Activated CD8-positive, alpha-beta memory T cell treated with anti-CD3 and anti-CD28 coated beads, Interleukin-2, amount 50 U/mL, for 4 hours (primary cell): ENCODE results near the gene SNTG2.
"Not testable (repeated sequence)": the region's sequence is repeated elsewhere in the genome, so short reads cannot be mapped to it uniquely, and the experiment has no call there.

Experiments
- DNase-seq: peaks from one replicate; pipeline ENCODE4 v3.0.0-alpha.2; 2020

Gene SNTG2

DNA sequence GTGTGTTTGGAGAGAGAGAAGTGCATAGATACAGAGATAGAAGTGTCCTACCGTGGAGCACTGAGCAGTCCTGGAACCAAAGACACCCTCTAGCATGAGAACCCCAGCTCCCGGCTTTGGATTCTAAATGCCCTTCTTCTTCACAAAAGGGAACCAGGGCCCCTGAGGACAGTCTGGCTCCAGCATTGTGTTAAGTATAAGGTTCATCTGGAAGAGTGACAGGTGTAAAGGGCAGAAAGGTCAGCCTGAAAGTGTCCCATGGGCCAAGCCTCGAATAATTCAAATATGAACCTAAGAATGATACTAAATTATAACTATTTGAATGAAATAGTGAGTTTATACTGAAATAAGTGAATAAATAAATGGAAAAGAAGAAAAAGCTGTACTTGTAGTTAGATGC, 109.7 kb downstream of the SNTG2 start:
- no peak for DNase-seq

- DNase-seq = no peak
Measured at GRCh38 chr2:1060987-1061386, 110.3 kb downstream of the SNTG2 start.

DNA sequence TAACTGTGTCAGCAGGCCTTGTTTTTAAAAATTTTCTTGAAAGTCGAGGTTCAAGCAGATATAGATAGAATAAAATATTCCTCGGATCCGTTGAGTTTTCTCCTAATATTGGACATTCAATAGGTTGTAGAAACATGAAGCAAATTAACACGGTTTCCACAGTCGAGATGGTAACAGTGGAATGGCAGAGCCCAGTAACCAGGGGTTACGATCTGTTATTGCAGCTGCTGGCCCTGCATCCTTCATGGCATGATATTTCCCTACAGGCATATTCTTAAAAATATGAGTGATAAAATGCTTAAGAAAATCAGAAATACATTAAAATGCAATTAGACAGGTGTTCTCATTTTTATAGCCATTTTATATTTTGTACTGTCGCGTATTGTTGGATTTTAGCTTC, 117.6 kb downstream of the SNTG2 start:
- no peak for DNase-seq

DNA sequence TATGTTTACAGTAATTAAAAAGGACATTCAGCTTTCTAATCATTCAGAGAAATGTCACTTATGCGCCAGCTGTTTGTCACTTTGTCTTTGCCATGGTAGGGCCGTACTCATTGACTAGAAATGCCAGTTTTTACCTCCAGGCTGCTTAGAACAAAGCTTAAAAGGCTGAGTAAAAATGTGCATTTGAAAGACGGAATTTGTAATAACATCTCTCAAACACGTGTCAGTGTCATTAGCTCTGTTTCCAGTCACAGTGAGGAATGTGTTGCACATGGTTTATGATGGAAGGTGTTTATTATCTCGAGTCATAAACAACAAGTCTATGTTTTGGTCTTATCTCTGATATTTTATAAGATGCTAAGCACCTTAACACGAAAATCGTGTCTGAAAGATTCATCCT, 118.2 kb downstream of the SNTG2 start:
- no peak for DNase-seq

DNA sequence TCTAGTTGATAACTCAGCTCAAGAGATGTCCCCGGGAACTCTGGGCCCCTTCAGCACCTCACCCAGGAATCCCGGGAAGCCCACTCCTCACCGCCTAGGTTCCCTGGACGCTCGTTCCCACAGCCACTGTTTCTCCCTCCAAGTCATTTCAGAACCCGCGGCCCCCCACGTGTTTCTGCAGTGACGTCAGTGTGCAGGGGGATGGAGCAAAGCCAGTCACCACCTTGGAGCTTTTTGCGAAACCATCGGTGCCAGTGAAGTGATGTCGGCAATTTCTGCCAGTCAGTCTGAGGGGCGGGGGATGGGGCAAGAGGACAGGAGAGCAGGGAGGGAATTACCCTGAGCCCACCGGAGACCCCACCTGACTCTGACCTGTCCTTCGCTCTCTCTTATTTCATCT, 119.2 kb downstream of the SNTG2 start:
- DNase-seq = no peak

GRCh38 chr2:1070601-1071000, 120.0 kb downstream of the SNTG2 start:
- DNase-seq = no peak

DNA sequence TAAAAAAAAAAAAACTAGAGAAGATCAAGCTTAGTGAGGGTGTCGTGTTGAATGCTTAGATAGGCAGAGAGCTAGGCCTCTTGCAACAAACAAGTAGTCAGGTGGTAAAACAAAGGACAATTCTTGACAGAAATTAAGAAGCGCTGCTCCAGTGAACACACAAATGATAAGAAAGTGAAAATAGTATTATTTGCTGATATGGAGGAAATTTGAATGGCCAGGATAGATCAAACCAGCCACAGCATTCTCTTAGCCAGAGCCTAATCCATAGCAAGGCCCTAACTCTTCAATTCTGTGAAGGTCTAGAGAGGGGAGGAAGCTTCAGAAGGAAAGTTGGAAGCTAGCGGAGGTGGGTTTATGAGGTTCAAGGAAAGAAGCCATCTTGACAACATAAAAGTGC, 121.0 kb downstream of the SNTG2 start:
- no peak for DNase-seq

- DNase-seq = no peak
Measured at GRCh38 chr2:1072250-1072649, 121.6 kb downstream of the SNTG2 start.

DNA sequence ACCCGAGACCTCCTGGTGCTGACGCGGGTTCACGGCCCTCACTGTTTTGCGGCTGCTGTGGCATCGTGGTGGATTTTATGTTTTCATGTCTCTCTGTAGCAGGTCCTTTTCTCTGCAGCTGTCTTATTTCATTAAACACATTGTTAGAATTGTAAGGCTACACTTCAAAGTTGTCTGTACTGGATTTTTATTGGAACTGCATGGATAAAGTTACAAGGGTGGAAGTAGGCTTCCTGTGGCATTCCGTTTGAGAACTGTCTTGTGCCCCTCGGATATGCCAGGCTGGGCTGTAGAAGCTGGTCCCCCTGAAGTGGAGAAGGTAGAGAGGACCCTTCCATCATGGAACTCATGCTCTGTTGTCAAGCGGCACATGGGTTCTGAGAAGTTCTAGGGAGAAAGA, 127.3 kb downstream of the SNTG2 start:
- no peak for DNase-seq

DNA sequence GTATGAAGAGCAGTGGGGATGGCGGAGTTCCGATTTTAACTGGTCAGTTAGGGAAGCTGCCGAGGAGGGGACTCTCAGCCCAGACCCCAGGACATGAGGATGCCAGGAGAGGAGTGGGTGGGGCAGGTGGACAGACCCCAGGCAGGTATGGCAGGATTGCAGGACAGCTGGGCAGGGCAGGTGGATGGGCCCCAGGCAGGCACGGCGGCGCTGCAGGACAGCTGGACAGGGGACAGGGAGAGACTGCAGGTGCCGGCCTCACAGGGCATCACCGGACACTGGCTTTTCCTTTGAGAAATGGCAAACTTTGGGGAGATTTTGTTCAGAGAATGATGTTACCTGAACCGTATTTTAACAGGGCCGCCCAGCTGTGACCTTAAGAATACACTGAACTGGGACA, 127.7 kb downstream of the SNTG2 start:
- DNase-seq = no peak

DNA sequence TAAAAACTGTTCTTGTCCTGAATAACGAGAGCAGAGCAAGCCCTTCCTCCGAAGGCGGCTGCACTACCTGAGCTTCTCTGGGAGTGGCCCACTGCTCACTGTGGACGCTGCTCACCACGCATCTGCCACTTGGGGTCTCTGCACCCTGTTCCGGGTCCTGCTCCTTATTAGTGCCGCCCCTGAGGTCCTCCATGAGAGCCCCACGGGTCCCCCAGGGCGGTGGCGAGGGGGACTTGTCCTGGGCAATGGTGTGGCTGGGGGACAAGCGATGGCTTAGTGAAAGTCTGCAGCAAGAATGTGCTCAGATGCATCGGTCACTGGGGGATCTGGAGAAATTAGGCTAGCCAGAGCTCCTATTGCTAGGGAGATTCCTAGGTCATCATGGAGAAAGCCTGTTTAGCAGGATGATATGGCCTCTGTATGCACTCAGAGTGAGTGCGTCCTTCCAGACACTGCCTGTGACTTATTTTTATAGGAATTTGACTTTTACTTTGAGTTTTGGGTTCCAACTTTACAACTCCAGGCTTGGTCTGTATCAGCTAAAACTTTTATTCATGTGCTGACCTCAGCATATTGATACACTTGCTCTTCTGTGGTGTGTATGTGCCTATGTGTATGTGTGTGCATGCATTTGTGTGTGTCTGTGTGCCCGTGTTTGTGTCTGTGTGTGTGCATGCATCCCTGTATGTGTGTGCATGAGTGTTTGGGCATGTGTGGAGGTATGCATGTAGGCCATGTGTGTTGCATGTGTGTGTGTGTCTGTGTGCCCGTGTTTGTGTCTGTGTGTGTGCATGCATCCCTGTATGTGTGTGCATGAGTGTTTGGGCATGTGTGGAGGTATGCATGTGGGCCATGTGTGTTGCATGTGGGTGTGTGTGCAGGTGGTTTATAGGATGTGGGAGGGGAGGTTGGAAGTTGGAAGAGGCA, 129.5 kb downstream of the SNTG2 start:
- no peak for DNase-seq

DNA sequence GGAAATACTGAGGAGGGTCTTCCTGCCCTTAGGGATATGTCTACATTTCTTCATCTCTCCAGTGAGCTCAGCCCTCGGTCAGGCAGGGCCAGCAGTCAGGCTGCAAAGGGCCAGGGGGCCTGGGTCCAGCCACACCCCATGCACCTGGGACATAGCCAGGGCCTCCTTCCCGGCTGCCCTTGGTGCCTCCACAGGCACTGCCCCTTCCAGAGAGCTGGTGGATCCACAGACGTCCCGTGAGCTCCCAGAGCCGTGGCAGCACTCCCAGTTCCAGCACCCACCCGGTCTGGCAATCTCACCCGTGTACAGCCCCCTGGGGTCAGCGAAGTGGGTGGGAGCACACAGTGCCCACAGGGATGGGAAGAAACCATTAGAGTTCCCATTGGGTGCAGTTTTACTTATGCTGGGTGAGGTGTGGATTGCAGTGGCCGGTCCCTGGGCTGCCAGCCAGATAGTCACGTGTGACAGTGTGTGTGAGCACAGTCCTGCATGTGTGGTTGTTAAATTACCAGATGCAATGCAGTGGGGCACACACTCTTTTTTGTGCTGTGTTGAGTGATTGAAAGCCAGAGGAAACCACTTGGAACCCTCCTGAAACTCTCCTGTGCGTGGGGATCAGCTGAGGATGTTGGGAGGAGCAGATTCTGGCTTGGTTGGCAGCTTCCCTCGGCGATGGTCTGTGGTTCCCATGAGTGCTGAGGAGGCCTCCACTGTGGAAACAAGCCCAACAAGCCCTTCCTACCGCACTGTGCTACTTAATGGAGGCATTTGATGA, 131.0 kb downstream of the SNTG2 start:
- no peak for DNase-seq

DNA sequence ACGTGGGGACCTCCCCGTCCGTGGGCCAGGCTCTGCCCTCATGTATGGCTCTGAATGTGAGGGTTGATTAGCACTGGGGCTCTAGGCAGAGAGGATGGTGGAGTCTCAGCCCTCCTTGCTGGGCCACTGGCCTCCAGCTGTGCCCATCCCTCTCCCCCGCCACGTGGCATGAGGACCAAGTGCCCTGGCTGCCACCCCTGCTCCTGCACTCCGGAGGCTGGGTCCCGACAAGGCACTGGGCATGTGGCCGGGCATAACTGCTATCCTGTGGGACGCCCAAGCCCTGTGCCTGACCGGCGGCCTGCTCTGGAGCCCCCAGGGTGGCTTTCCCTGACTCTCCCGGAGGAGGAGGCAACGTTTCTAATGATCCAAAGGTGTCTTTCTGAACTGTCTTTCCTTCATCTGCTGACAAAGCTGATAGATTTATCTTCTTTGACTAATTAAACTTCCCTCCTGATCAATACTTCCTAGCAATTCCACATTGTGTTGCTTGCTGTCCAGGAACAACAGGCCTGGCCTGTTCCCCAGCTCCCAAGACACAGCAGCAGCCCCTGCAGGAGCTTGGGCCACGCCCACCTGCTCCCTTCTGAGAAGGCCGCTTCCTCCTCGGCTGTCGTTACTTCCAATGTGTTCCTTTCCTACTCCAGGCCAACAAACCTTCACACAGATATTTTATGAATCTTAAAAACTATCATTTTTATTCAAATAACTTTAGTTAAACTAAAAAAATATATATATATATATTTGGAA, 132.0 kb downstream of the SNTG2 start:
- no peak for DNase-seq

GRCh38 chr2:1088192-1088860, 137.7 kb downstream of the SNTG2 start:
- no peak for DNase-seq

- DNase-seq = no peak
Measured at GRCh38 chr2:1088940-1089339, 138.3 kb downstream of the SNTG2 start.

- no peak for DNase-seq
Measured at GRCh38 chr2:1091895-1092585, 141.4 kb downstream of the SNTG2 start.

DNA sequence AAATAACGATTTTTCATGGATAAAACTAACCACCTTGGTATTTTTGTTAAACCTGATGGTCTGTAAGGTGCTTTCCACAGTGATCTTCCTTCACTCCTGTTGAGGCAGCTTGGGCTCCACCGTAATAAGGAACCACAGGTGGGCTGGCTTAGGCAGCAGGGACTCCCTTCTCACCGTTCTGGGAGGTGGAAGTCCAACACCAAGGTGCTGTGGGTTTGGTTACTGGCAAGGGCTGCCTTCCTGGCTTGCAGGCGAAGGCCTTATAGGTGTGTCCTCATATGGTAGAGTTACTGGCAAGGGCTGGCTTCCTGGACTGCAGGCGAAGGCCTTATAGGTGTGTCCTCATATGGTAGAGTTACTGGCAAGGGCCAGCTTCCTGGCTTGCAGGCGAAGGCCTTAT, 143.0 kb downstream of the SNTG2 start:
- DNase-seq = not testable (repeated sequence)

DNA sequence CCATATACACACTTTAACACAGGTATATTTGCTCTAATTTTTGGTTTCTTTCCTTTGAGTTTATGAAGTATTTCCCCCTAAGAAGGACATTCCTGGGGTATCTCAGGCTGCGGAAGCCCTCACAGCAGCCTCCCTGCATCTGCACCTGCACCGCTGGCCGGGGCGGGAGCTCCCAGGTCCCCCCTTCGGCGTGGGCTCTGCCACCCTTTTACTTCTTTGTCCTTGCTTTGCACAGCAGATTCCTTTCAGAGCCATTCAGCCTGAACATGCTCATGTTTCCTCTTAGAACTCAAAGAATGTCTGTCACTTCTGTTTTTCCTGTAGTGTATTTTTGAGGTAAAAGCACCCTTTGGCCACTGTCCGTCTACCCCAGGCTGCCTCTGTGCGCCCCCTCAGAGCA, 146.5 kb downstream of the SNTG2 start:
- no peak for DNase-seq

DNA sequence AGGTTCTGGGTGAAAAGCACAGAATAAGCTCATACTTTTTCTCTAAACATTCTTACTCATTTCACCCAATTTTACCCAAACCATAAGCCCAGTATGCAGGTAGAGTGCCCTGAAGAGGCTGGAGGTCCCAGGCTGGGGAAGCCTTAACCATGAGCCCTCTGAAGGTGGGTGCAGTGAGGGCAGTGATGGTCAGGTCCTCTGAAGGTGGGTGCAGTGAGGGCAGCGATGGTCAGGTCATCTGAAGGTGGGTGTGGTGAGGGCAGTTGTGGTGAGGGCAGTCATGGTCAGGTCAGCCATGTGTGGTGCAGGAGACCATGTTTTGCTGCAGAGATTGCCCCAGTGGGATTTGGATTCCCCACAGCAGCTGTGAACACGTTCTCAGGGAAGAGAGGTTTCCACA, 148.8 kb downstream of the SNTG2 start:
- no peak for DNase-seq

DNA sequence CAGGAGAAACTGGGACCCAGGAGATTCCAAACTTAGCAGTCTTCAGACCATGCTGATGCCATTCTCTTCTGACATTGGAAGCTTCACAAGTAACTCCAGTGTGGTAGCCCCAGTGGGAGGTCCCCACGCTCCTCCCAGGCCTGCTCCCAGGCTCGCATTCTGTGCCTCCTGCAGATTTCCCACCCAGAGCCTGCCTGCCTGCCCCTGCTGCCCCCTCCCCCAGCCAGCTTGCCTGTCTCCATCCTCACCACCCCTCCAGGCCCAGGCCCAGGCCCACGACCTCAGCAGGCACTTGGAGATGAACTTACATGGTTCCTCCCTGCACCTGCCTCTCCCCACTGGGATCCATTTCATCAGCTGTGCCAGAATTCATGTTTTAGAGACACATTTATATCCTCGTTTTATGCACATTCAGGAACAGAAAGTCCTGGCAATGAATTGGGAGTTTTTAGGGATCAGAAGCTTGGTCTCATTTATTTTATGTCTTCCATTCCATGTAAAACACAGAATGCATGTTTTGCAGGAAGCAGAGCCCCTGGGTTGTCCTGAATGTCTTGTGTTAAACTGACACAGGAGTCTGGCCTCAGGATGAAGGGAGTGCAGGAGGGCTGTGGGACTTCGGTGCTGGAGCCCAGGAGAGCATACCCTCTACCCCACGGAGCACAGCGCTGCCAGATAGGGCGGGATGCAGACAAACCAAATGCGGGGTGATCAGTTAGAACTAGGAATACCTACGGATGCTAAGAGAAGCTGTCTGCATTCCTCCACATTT, 150.5 kb downstream of the SNTG2 start:
- no peak for DNase-seq

DNA sequence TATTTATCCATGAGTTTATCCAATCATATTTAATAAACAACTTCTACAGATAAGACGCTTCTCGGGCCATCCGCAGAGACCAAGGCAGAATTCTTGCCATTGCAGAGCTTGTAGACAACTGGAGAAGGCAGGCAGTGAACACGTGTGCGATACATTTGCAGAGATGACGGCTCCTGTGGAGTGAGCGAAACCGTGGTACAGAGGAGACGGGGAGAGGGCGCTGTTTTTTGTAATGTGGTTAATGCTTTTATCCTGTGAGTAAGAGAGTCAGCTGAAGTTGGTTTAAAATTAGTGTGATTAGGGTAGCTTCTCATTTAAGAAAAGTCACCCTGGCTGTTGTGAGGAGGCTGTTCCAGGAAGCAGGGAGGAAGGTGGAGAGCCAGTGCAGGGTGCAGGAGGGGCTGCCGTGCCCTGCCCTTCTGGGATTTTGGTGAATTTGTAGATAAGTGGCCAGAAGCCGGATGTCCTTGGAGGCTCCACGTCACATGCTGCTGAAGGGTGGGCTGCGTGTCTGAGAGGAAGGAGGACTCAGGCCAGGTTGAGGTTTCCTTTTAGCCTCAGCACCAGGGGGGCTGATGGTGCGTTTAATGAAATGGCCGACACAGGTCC, 151.4 kb downstream of the SNTG2 start:
- no peak for DNase-seq
